Sigmoid colon (tissue), 7 donors: ENCODE measurements around the gene SLC2A6. TPM values are rescaled to one million over a fixed set of nuclear protein-coding genes. Genes with fewer than 3 reads are reported as not detected.

Experiments
- DNase-seq: peaks from one replicate; pipeline ENCODE4 v3.0.0-alpha.2; 2019
- H3K27ac ChIP-seq, 4 donors: fragments of 200-600 bp; sonication (generic); one replicate each; pipeline ENCODE4 v1.5.1; 2016 to 2019; ENCODE audit warnings: mild to moderate bottlenecking in 1 of 4
- H3K27me3 ChIP-seq, 3 donors: fragments of 200-600 bp; sonication (generic); one replicate each; pipeline ENCODE4 v1.5.1; 2019; ENCODE audit warnings: mild to moderate bottlenecking in 1 of 3
- H3K36me3 ChIP-seq, 4 donors: fragments of 200-600 bp; sonication (generic); one replicate each; pipeline ENCODE4 v1.5.1; 2016 to 2019
- H3K4me1 ChIP-seq, 4 donors: fragments of 200-600 bp; sonication (generic); one replicate each; pipeline ENCODE4 v1.5.1; 2017 to 2019
- H3K4me3 ChIP-seq, 4 donors: fragments of 200-600 bp; sonication (generic); one replicate each; pipeline ENCODE4 v1.5.1; 2017 to 2019; ENCODE audit warnings: mild to moderate bottlenecking in 2 of 4, moderate library complexity in 1 of 4
- H3K9me3 ChIP-seq, 4 donors: fragments of 200-600 bp in 3 of 4; sonication (generic) in 3 of 4; one replicate each; pipeline versions ENCODE4 v1.5.1 to v1.6.1; 2013 to 2019
- CTCF ChIP-seq, 4 experiments: fragments of 450-650 bp in 3 of 4; fragments of 200-600 bp in 1 of 4; IDR thresholded peaks; one replicate each; pipeline ENCODE4 v1.5.1; 2016 to 2019; ENCODE audit warnings: antibody characterized with exemption in 4 of 4, mild to moderate bottlenecking in 3 of 4, moderate library complexity in 2 of 4
- EP300 ChIP-seq, 4 donors: sonication (generic); formaldehyde crosslinking; IDR thresholded peaks; one replicate each; pipeline ENCODE4 v1.6.1; 2017; ENCODE audit warnings: antibody characterized with exemption in 4 of 4
- POLR2A ChIP-seq, 2 donors: fragments of 450-650 bp; IDR thresholded peaks; one replicate each; pipeline ENCODE4 v1.6.1; 2016; ENCODE audit warnings: antibody characterized with exemption in 2 of 2, mild to moderate bottlenecking in 2 of 2, moderate library complexity in 2 of 2
- POLR2AphosphoS5 ChIP-seq, 4 donors: sonication (generic); formaldehyde crosslinking; IDR thresholded peaks; one replicate each; pipeline ENCODE4 v1.6.1; 2017; ENCODE audit warnings: antibody characterized with exemption in 4 of 4
- WGBS, 2 donors: extraction: QIAGEN DNeasy Blood & Tissue Kit; methylation state at CpG; one replicate each; pipeline ENCODE4 v1.1.7; 2013; 5-methylcytosine and 5-hydroxymethylcytosine counted together
- intact Hi-C: fragments of 100-400 bp; cut with DNase I; formaldehyde crosslinking; loops from one replicate; pipeline ENCODE4 v1.15.1; 2023
- polyA plus RNA-seq, 3 donors: library from polyadenylated mRNA; stranded (reverse); fragments of 200-250 nt; gene quantifications; one replicate each; pipeline ENCODE4 v1.2.3, GENCODE V29; 2013
- total RNA-seq, 4 donors: library from RNA; depleted of rRNA; stranded (reverse); fragments of >200 nt; gene quantifications; one replicate each; pipeline ENCODE4 v1.1.0, GENCODE V29; 2016
- donor health status: healthy with polysubstance abuse.
- donor health status: Bipolar disorder and iron deficiency.
- donor health status: healthy.

Gene SLC2A6
- total and polyA plus RNA-seq, 7 donors: 1.2 to 8.2 (median 1.8) TPM

GRCh38 chr9:133477992-133478850 lies 678 bp downstream of the SLC2A6 start:
- intact Hi-C loops: loop anchor here (2.0 to 5.0 kb wide), 2 partner anchors 17 to 61 kb away; partner anchors contain the start of gene REXO4
- H3K27me3 ChIP-seq: no peaks in the 10 kb centered on the region
- H3K4me3 ChIP-seq: peak overlapping the region; percentile 26 to 64 (median 50)
- TF ChIP-seq POLR2AphosphoS5 (IDR thresholded peaks at IDR 0.05): no peak
- no peak for TF ChIP-seq EP300 (IDR thresholded peaks at IDR 0.05)
- no peak for TF ChIP-seq POLR2A (IDR thresholded peaks at IDR 0.05)
- no peak for TF ChIP-seq CTCF (IDR thresholded peaks at IDR 0.05)
- peak overlapping the region; percentile 44 to 71 (median 52) for H3K27ac ChIP-seq
- 26 to 34% methylated on average over 17 of the region's 17 CpGs for WGBS, 2 donors
- no peak for DNase-seq
- no peaks in the 10 kb centered on the region for H3K9me3 ChIP-seq
- peaks cover 0 to 22% (median 17%) of the 10 kb centered on the region in 4 donors for H3K4me1 ChIP-seq
- H3K36me3 ChIP-seq: no peaks in the 10 kb centered on the region

GRCh38 chr9:133477461-133477860 lies 1.4 kb downstream of the SLC2A6 start:
- Histone ChIP-seq H3K4me3 (no peak overlapping the region), H3K36me3 (no peaks in the 10 kb centered on the region), H3K27me3 (no peaks in the 10 kb centered on the region), H3K27ac (no peak overlapping the region), H3K9me3 (no peaks in the 10 kb centered on the region), H3K4me1 (peaks cover 0 to 22% (median 17%) of the 10 kb centered on the region in 4 donors)
- intact Hi-C loops: loop anchor here (5.0 kb wide), 1 partner anchor 60 kb away; the partner anchor contains the start of gene REXO4
- no peak for TF ChIP-seq EP300 (IDR thresholded peaks at IDR 0.05)
- TF ChIP-seq POLR2AphosphoS5 (IDR thresholded peaks at IDR 0.05): no peak
- TF ChIP-seq POLR2A (IDR thresholded peaks at IDR 0.05): no peak
- TF ChIP-seq CTCF (IDR thresholded peaks at IDR 0.05): no peak
- WGBS, 2 donors: 63 to 87% methylated on average over 4 of the region's 4 CpGs
- DNase-seq: no peak

- no peak for DNase-seq
- intact Hi-C loops: loop anchor here (5.0 kb wide), 1 partner anchor 60 kb away; the partner anchor contains the start of gene REXO4
- H3K4me1 ChIP-seq: peaks cover 0 to 22% (median 17%) of the 10 kb centered on the region in 4 donors
- H3K4me3 ChIP-seq: no peak overlapping the region
- no peaks in the 10 kb centered on the region for H3K36me3 ChIP-seq
- no peaks in the 10 kb centered on the region for H3K27me3 ChIP-seq
- 92 to 95% methylated on average over 21 of the region's 21 CpGs for WGBS, 2 donors
- TF ChIP-seq POLR2AphosphoS5 (IDR thresholded peaks at IDR 0.05) (no peak), EP300 (IDR thresholded peaks at IDR 0.05) (no peak), POLR2A (IDR thresholded peaks at IDR 0.05) (no peak), CTCF (IDR thresholded peaks at IDR 0.05) (no peak)
- H3K27ac ChIP-seq: no peak overlapping the region
- no peaks in the 10 kb centered on the region for H3K9me3 ChIP-seq
Measured at GRCh38 chr9:133476941-133477340, 2.0 kb downstream of the SLC2A6 start.

GRCh38 chr9:133476036-133476931 lies 2.6 kb downstream of the SLC2A6 start:
- Histone ChIP-seq H3K27ac (no peak overlapping the region), H3K27me3 (no peaks in the 10 kb centered on the region), H3K4me1 (peaks cover 0 to 22% (median 17%) of the 10 kb centered on the region in 4 donors), H3K9me3 (no peaks in the 10 kb centered on the region), H3K36me3 (no peaks in the 10 kb centered on the region), H3K4me3 (no peak overlapping the region)
- intact Hi-C loops: loop anchor here (5.0 kb wide), 1 partner anchor 59 kb away; the partner anchor contains the start of gene REXO4
- 83 to 86% methylated on average over 27 of the region's 27 CpGs for WGBS, 2 donors
- no peak for DNase-seq
- no peak for TF ChIP-seq EP300 (IDR thresholded peaks at IDR 0.05)
- TF ChIP-seq CTCF (IDR thresholded peaks at IDR 0.05): no peak
